ENCODE measurements around the gene TRAF3IP1.

Gene TRAF3IP1

DNA sequence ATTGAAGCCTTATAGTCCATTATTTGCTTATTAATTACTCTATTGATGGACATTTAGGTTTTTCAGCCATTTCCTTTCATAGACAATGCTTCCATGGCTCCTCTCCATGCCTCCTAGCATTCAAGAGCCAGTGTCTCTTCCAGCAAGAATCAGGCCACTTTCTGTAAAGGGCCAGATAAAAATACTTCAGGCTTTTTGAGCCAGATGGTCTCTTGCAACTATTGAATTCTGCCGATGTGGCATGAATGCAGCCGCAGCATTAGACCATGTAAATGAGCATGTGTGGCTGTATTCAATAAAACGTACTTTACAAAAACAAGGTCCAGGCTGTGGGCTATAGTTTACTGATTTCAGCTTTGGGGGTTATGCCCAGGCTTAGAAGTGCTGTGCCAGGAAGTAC lies 38.5 kb downstream of the TRAF3IP1 start:
- H3F3A ChIP-seq (ENCODE audit: control insufficient read depth, insufficient read depth): no peaks in the 10 kb centered on the region
- H3K9me3 ChIP-seq (ENCODE audit: control insufficient read depth, insufficient read depth, low read length): no peaks in the 10 kb centered on the region
- no peaks in the 10 kb centered on the region for H3K79me2 ChIP-seq (ENCODE audit: control insufficient read depth, low read length)
- H3K9me2 ChIP-seq (replicated peaks; ENCODE audit: control insufficient read depth, low read length): no peaks in the 10 kb centered on the region
- no peaks in the 10 kb centered on the region for H3K27me3 ChIP-seq (ENCODE audit: control insufficient read depth, low read length)
- H4K20me1 ChIP-seq (ENCODE audit: control insufficient read depth, insufficient read depth, low read depth, low read length): no peaks in the 10 kb centered on the region
- H3K4me3 ChIP-seq (ENCODE audit: low read length): no peak overlapping the region
- no peak overlapping the region for H3K4me2 ChIP-seq (ENCODE audit: low read length)
- no peaks in the 10 kb centered on the region for H3K4me1 ChIP-seq (ENCODE audit: control insufficient read depth, low read length)
- H3K27ac ChIP-seq (ENCODE audit: low read depth, low read length): no peak overlapping the region
- no peaks in the 10 kb centered on the region for H3K36me3 ChIP-seq (ENCODE audit: control insufficient read depth, low read length)
- TF ChIP-seq, protein P1, sequence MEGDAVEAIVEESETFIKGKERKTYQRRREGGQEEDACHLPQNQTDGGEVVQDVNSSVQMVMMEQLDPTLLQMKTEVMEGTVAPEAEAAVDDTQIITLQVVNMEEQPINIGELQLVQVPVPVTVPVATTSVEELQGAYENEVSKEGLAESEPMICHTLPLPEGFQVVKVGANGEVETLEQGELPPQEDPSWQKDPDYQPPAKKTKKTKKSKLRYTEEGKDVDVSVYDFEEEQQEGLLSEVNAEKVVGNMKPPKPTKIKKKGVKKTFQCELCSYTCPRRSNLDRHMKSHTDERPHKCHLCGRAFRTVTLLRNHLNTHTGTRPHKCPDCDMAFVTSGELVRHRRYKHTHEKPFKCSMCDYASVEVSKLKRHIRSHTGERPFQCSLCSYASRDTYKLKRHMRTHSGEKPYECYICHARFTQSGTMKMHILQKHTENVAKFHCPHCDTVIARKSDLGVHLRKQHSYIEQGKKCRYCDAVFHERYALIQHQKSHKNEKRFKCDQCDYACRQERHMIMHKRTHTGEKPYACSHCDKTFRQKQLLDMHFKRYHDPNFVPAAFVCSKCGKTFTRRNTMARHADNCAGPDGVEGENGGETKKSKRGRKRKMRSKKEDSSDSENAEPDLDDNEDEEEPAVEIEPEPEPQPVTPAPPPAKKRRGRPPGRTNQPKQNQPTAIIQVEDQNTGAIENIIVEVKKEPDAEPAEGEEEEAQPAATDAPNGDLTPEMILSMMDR (IDR thresholded peaks at IDR 0.05; ENCODE audit: low read depth, low read length, poor library complexity, severe bottlenecking): no peak

DNA sequence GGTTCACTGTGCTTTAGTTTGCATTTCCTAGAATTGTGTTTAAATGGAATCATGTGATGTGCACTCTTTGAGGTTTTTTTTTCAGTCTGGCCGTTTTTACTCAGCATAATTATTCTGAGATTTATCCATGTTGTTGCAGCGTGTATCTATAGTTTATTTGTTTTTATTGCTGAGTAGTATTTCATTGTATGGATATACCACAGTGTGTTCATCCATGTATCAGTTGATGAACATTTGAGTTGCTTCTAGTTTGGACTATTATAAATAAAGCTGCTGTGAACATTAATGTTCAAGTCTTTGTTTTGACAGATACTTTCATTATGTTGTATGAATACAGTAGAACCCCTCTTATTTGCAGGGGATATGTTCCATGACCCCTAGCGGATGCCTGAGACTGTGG lies 39.1 kb downstream of the TRAF3IP1 start:
- Histone ChIP-seq H3K27ac (ENCODE audit: low read depth, low read length) (no peak overlapping the region), H3K9me3 (ENCODE audit: control insufficient read depth, insufficient read depth, low read length) (no peaks in the 10 kb centered on the region), H3F3A (ENCODE audit: control insufficient read depth, insufficient read depth) (no peaks in the 10 kb centered on the region), H3K79me2 (ENCODE audit: control insufficient read depth, low read length) (no peaks in the 10 kb centered on the region), H3K9me2 (replicated peaks; ENCODE audit: control insufficient read depth, low read length) (no peaks in the 10 kb centered on the region), H3K4me1 (ENCODE audit: control insufficient read depth, low read length) (no peaks in the 10 kb centered on the region), H3K36me3 (ENCODE audit: control insufficient read depth, low read length) (no peaks in the 10 kb centered on the region), H3K4me2 (ENCODE audit: low read length) (no peak overlapping the region), H4K20me1 (ENCODE audit: control insufficient read depth, insufficient read depth, low read depth, low read length) (no peaks in the 10 kb centered on the region), H3K27me3 (ENCODE audit: control insufficient read depth, low read length) (no peaks in the 10 kb centered on the region), H3K4me3 (ENCODE audit: low read length) (no peak overlapping the region)
- TF ChIP-seq, protein P1 (IDR thresholded peaks at IDR 0.05; ENCODE audit: low read depth, low read length, poor library complexity, severe bottlenecking): no peak
- TF ChIP-seq EZH2phosphoT487 (IDR thresholded peaks at IDR 0.05; ENCODE audit: borderline replicate concordance, low read length): no peak

DNA sequence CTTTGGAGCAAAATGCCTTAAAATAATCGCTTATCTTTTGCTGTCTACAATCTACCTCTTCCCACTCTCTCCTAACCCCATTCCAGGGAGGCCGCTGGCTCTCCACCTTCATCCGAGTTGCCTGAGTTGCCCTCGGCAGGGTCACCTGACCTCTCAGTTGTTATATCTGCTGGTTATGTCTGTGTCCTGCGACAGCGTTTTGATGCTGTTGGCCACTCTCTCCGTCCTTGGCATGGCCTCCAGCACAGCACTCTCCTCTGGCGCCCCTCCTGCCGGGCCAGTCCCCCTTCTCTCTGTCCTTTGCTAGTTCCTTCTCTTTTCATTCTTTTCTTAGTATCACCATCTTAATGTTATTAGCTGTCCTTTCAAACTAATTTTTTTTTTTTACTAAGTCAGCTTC lies 41.6 kb downstream of the TRAF3IP1 start:
- Histone ChIP-seq H3K27ac (ENCODE audit: low read depth, low read length) (no peak overlapping the region), H3F3A (ENCODE audit: control insufficient read depth, insufficient read depth) (no peaks in the 10 kb centered on the region), H4K20me1 (ENCODE audit: control insufficient read depth, insufficient read depth, low read depth, low read length) (no peaks in the 10 kb centered on the region), H3K9me2 (replicated peaks; ENCODE audit: control insufficient read depth, low read length) (no peaks in the 10 kb centered on the region), H3K4me2 (ENCODE audit: low read length) (no peak overlapping the region), H3K4me1 (ENCODE audit: control insufficient read depth, low read length) (no peaks in the 10 kb centered on the region), H3K79me2 (ENCODE audit: control insufficient read depth, low read length) (no peaks in the 10 kb centered on the region), H3K9me3 (ENCODE audit: control insufficient read depth, insufficient read depth, low read length) (no peaks in the 10 kb centered on the region), H3K36me3 (ENCODE audit: control insufficient read depth, low read length) (no peaks in the 10 kb centered on the region), H3K27me3 (ENCODE audit: control insufficient read depth, low read length) (no peaks in the 10 kb centered on the region), H3K4me3 (ENCODE audit: low read length) (no peak overlapping the region)
- TF ChIP-seq, protein P1 (IDR thresholded peaks at IDR 0.05; ENCODE audit: low read depth, low read length, poor library complexity, severe bottlenecking): no peak
- TF ChIP-seq EZH2phosphoT487 (IDR thresholded peaks at IDR 0.05; ENCODE audit: borderline replicate concordance, low read length): no peak

DNA sequence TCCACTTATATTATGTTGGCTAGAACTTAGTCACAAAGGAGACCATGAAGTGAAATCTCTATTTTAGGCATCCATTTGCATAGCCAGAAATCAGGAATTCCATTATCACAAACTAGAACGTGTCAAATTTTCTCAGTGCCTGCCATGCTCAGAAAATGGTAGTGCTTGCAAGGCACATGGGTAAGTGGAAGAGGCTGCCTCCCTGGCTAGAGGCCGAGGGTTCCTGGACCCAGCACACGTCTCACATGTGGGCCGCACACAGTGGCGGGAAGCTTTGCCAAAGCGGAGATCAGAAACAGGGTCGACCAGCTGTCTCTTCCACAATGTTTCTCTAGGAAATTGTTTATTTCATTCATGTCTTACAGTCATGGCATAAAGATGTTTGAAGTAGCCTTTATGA lies 42.3 kb downstream of the TRAF3IP1 start:
- H3K9me2 ChIP-seq (replicated peaks; ENCODE audit: control insufficient read depth, low read length): no peaks in the 10 kb centered on the region
- TF ChIP-seq, protein P1 (IDR thresholded peaks at IDR 0.05; ENCODE audit: low read depth, low read length, poor library complexity, severe bottlenecking): no peak
- TF ChIP-seq EZH2phosphoT487 (IDR thresholded peaks at IDR 0.05; ENCODE audit: borderline replicate concordance, low read length): no peak
- H3K36me3 ChIP-seq (ENCODE audit: control insufficient read depth, low read length): no peaks in the 10 kb centered on the region
- H3K4me1 ChIP-seq (ENCODE audit: control insufficient read depth, low read length): no peaks in the 10 kb centered on the region
- no peaks in the 10 kb centered on the region for H3F3A ChIP-seq (ENCODE audit: control insufficient read depth, insufficient read depth)
- H3K4me3 ChIP-seq (ENCODE audit: low read length): no peak overlapping the region
- H3K79me2 ChIP-seq (ENCODE audit: control insufficient read depth, low read length): no peaks in the 10 kb centered on the region
- H3K4me2 ChIP-seq (ENCODE audit: low read length): no peak overlapping the region
- no peaks in the 10 kb centered on the region for H4K20me1 ChIP-seq (ENCODE audit: control insufficient read depth, insufficient read depth, low read depth, low read length)
- no peak overlapping the region for H3K27ac ChIP-seq (ENCODE audit: low read depth, low read length)
- no peaks in the 10 kb centered on the region for H3K27me3 ChIP-seq (ENCODE audit: control insufficient read depth, low read length)
- no peaks in the 10 kb centered on the region for H3K9me3 ChIP-seq (ENCODE audit: control insufficient read depth, insufficient read depth, low read length)
